Stromal cell of bone marrow (primary cell): Measurements from ENCODE around the gene MTERF4.

Source experiments
- DNase-seq: peaks from one replicate; pipeline ENCODE4 v3.0.0-alpha.2; 2012; ENCODE audit warnings: low read depth

The MTERF4 gene

GRCh38 chr2:241050624-241051577 lies 51.2 kb downstream of the MTERF4 start:
- DNase-seq: no peak

GRCh38 chr2:241049739-241050623 lies 52.1 kb downstream of the MTERF4 start:
- no peak for DNase-seq

GRCh38 chr2:241048949-241049343 lies 53.1 kb downstream of the MTERF4 start:
- DNase-seq: no peak

GRCh38 chr2:241048149-241048948 lies 53.7 kb downstream of the MTERF4 start:
- DNase-seq: no peak

GRCh38 chr2:241047253-241048010 lies 54.7 kb downstream of the MTERF4 start:
- DNase-seq: no peak
